Rectal smooth muscle tissue (tissue), 1 donor: ENCODE results near the gene PCCA.

Experiments
- H3K27ac ChIP-seq: one replicate; pipeline ENCODE4 v1.7.0; 2013; ENCODE audit warnings: low read depth, low read length, inconsistent platforms
- H3K27me3 ChIP-seq: one replicate; pipeline ENCODE4 v1.7.0; 2013; ENCODE audit warnings: low read length; ENCODE audit not compliant: control insufficient read depth, insufficient read depth
- H3K36me3 ChIP-seq: one replicate; pipeline ENCODE4 v1.7.0; 2013; ENCODE audit warnings: low read length; ENCODE audit not compliant: control insufficient read depth, insufficient read depth
- H3K4me1 ChIP-seq: one replicate; pipeline ENCODE4 v1.7.0; 2013; ENCODE audit warnings: low read length; ENCODE audit not compliant: control insufficient read depth, insufficient read depth
- H3K4me3 ChIP-seq: one replicate; pipeline ENCODE4 v1.7.0; 2013; ENCODE audit warnings: low read length
- H3K9ac ChIP-seq: one replicate; pipeline ENCODE4 v1.7.0; 2013; ENCODE audit warnings: low read length

Gene PCCA

GRCh38 chr13:100344544-100344943, 255.7 kb downstream of the PCCA start:
- Histone ChIP-seq H3K27ac (no peak overlapping the region), H3K4me1 (no peaks in the 10 kb centered on the region), H3K4me3 (no peak overlapping the region), H3K36me3 (no peaks in the 10 kb centered on the region), H3K9ac (no peak overlapping the region), H3K27me3 (no peaks in the 10 kb centered on the region)

DNA sequence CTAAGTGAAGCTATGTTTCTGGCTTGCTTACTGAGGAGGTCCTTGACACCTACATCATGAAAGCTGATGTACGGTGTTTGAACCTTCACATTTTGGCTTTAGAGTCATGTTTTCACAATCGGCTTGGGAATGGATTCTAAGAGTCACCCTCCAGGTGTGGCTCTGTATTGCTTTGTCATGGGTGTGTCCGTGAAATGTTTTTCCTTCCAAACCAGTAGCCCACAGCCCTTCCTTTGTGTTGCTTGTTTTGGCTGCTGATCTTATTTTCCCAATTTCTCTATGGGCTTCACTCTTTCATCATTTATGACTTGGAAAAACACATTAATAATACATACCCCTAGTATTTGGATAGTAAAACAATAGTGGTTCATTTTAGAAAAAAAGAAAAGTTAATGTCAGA, 259.1 kb downstream of the PCCA start:
- H3K9ac ChIP-seq = no peak overlapping the region
- H3K4me1 ChIP-seq = no peaks in the 10 kb centered on the region

GRCh38 chr13:100349594-100349993, 260.7 kb downstream of the PCCA start:
- no peak overlapping the region for H3K9ac ChIP-seq
- H3K27ac ChIP-seq = no peak overlapping the region
- H3K4me1 ChIP-seq = no peaks in the 10 kb centered on the region
- H3K36me3 ChIP-seq = no peaks in the 10 kb centered on the region
- H3K4me3 ChIP-seq = no peak overlapping the region
- no peaks in the 10 kb centered on the region for H3K27me3 ChIP-seq

More for the DNA sequence above, 259.1 kb downstream of the PCCA start:
- H3K36me3 ChIP-seq = no peaks in the 10 kb centered on the region
- H3K4me3 ChIP-seq = no peak overlapping the region
- H3K27ac ChIP-seq = no peak overlapping the region
- H3K27me3 ChIP-seq = no peaks in the 10 kb centered on the region

GRCh38 chr13:100350601-100351000, 261.7 kb downstream of the PCCA start:
- no peak overlapping the region for H3K4me3 ChIP-seq
- H3K4me1 ChIP-seq = no peaks in the 10 kb centered on the region
- H3K27ac ChIP-seq = no peak overlapping the region
- H3K36me3 ChIP-seq = no peaks in the 10 kb centered on the region
- H3K27me3 ChIP-seq = no peaks in the 10 kb centered on the region
- H3K9ac ChIP-seq = no peak overlapping the region

- Histone ChIP-seq H3K4me1 (no peaks in the 10 kb centered on the region), H3K36me3 (no peaks in the 10 kb centered on the region), H3K27ac (no peak overlapping the region), H3K4me3 (no peak overlapping the region), H3K27me3 (no peaks in the 10 kb centered on the region), H3K9ac (no peak overlapping the region)
Observed at GRCh38 chr13:100356426-100356825, 267.5 kb downstream of the PCCA start.

GRCh38 chr13:100356889-100357288, 268.0 kb downstream of the PCCA start:
- Histone ChIP-seq H3K9ac (no peak overlapping the region), H3K4me3 (no peak overlapping the region), H3K4me1 (no peaks in the 10 kb centered on the region), H3K27me3 (no peaks in the 10 kb centered on the region), H3K27ac (no peak overlapping the region), H3K36me3 (no peaks in the 10 kb centered on the region)

GRCh38 chr13:100357764-100358163, 268.9 kb downstream of the PCCA start:
- no peak overlapping the region for H3K4me3 ChIP-seq
- no peak overlapping the region for H3K9ac ChIP-seq
- no peaks in the 10 kb centered on the region for H3K27me3 ChIP-seq
- no peak overlapping the region for H3K27ac ChIP-seq
- no peaks in the 10 kb centered on the region for H3K4me1 ChIP-seq
- H3K36me3 ChIP-seq = no peaks in the 10 kb centered on the region

DNA sequence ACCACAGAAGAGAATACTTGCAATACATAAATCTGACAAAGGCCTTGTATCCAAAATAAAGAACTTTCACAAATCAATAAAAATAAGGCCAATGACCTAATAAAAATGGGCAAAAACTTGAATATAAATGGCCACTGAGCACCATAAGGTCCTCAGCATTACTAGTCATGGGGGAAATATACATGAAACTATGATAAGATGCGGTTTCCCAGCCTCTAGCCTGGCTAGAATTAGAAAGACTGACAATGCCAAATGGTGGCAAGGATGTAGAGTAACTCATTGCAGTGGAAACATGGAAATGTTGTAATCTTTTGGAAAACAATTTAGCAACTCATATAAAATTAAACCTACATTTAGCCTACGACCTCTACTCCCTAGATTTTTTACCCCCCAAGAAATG, 272.6 kb downstream of the PCCA start:
- H3K27me3 ChIP-seq = no peaks in the 10 kb centered on the region
- no peak overlapping the region for H3K4me3 ChIP-seq
- no peaks in the 10 kb centered on the region for H3K36me3 ChIP-seq
- no peaks in the 10 kb centered on the region for H3K4me1 ChIP-seq
- no peak overlapping the region for H3K9ac ChIP-seq
- no peak overlapping the region for H3K27ac ChIP-seq

- Histone ChIP-seq H3K36me3 (no peaks in the 10 kb centered on the region), H3K27me3 (no peaks in the 10 kb centered on the region), H3K9ac (no peak overlapping the region), H3K4me1 (no peaks in the 10 kb centered on the region), H3K27ac (no peak overlapping the region), H3K4me3 (no peak overlapping the region)
Observed at GRCh38 chr13:100362371-100362770, 273.5 kb downstream of the PCCA start.

GRCh38 chr13:100362781-100363180, 273.9 kb downstream of the PCCA start:
- no peak overlapping the region for H3K4me3 ChIP-seq
- no peaks in the 10 kb centered on the region for H3K27me3 ChIP-seq
- no peak overlapping the region for H3K27ac ChIP-seq
- no peaks in the 10 kb centered on the region for H3K4me1 ChIP-seq
- H3K36me3 ChIP-seq = no peaks in the 10 kb centered on the region
- no peak overlapping the region for H3K9ac ChIP-seq

DNA sequence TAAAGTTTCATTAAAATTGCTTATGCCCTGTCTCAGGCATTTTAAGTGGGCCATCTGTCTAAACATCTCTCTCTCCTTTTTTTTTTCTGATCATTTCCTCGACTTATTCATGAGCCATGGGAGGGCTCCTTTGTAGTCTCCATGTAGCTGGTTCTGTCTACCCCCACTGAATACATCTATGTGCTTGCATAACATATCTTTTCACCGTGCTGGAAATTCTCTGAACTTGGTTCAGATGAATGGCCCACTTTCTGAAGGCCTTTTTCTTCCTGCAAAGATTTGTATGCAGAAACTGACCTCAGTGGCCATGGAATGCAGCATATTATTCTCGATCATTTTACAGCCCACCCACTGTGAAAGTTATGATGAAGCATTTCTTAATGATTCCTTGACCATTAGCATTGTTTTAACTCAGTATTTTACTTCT, 274.4 kb downstream of the PCCA start:
- Histone ChIP-seq H3K9ac (no peak overlapping the region), H3K27ac (no peak overlapping the region), H3K4me3 (no peak overlapping the region), H3K4me1 (no peaks in the 10 kb centered on the region), H3K36me3 (no peaks in the 10 kb centered on the region), H3K27me3 (no peaks in the 10 kb centered on the region)

DNA sequence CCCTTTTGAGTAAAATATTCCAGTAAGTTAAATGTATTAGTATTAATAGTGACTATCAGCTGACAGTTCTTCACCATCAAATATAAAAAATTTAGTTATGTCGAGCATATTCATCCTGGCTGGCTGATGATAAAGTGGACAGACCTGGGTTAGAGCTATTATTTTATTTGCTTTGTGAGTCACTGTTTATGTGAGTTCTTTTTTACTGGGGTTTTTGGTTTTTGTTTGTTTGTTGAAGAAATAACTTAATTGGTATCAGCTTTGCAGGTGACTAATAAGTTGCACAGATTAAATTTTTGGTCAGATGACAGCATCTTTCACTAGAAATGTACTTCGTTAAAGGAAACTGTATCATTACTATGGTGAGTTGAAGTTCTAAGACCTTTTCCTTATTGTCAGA, 275.0 kb downstream of the PCCA start:
- Histone ChIP-seq H3K4me1 (no peaks in the 10 kb centered on the region), H3K36me3 (no peaks in the 10 kb centered on the region), H3K27ac (no peak overlapping the region), H3K4me3 (no peak overlapping the region), H3K27me3 (no peaks in the 10 kb centered on the region), H3K9ac (no peak overlapping the region)

DNA sequence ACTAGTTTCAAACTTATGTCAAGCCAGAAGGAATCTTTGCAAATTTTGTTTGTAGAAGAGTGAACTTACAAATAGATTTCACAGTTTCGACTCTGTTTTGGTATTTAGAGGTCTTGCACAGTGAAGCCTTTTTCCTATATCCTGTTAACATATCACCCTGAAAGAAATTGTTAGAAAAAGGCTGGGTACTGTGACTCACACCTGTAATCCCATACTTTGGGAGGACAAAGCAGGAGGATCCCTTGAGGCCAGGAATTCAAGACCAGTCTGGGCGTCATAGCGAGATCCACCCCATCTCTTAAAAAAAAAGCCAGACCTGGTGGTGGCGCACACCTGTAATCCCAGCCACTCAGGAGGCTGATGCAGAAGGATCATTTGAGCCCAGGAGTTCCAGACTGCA, 275.7 kb downstream of the PCCA start:
- Histone ChIP-seq H3K27me3 (no peaks in the 10 kb centered on the region), H3K36me3 (no peaks in the 10 kb centered on the region), H3K9ac (no peak overlapping the region), H3K4me1 (no peaks in the 10 kb centered on the region), H3K4me3 (no peak overlapping the region), H3K27ac (no peak overlapping the region)
